ENCODE data around the gene SFT2D1.

- TF ChIP-seq CTCF (IDR thresholded peaks at IDR 0.05; ENCODE audit: insufficient read depth, low read length, poor library complexity, severe bottlenecking) (no peak), EZH2phosphoT487 (conservative IDR thresholded peaks at IDR 0.05; ENCODE audit: low read length) (no peak)
Observed at GRCh38 chr6:166281104-166281503, 61.2 kb downstream of the SFT2D1 start.
